Esophagus muscularis mucosa (tissue), 4 donors: ENCODE data around the gene IQCN. TPM values are rescaled to one million over a fixed set of nuclear protein-coding genes. Genes with fewer than 3 reads are reported as not detected.

Experiments
- DNase-seq: peaks from one replicate; pipeline ENCODE4 v3.0.0-alpha.2; 2017; ENCODE audit errors: extremely low spot score
- H3K27ac ChIP-seq, 4 donors: fragments of 200-600 bp; sonication (generic); replicated peaks in 1 of 4; 1 replicate in 3 of 4; 2 replicates in 1 of 4; pipeline ENCODE4 v1.5.1; 2016 to 2019; ENCODE audit warnings: mild to moderate bottlenecking in 1 of 4
- H3K27me3 ChIP-seq, 4 donors: fragments of 200-600 bp; sonication (generic); one replicate each; pipeline versions ENCODE4 v1.5.1 to v1.6.0; 2016 to 2019
- H3K36me3 ChIP-seq, 4 donors: fragments of 200-600 bp; sonication (generic); one replicate each; pipeline ENCODE4 v1.5.1; 2016 to 2019
- H3K4me1 ChIP-seq, 4 donors: fragments of 200-600 bp; sonication (generic); one replicate each; pipeline ENCODE4 v1.5.1; 2016 to 2019
- H3K4me3 ChIP-seq, 4 donors: fragments of 200-600 bp; sonication (generic); 1 replicate in 2 of 4; 2 replicates in 2 of 4; pipeline ENCODE4 v1.5.1; 2016 to 2019; ENCODE audit warnings: mild to moderate bottlenecking in 4 of 4, moderate library complexity in 1 of 4
- H3K9me3 ChIP-seq, 4 donors: fragments of 200-600 bp; sonication (generic); 1 replicate in 3 of 4; 2 replicates in 1 of 4; pipeline ENCODE4 v1.5.1; 2016 to 2019
- CTCF ChIP-seq, 3 experiments: fragments of 200-600 bp in 2 of 3; fragments of 450-650 bp in 1 of 3; sonication (generic) in 2 of 3; IDR thresholded peaks; one replicate each; pipeline ENCODE4 v1.5.1; 2017 to 2019; ENCODE audit warnings: antibody characterized with exemption in 3 of 3, mild to moderate bottlenecking in 2 of 3, moderate library complexity in 1 of 3
- EP300 ChIP-seq: sonication (generic); formaldehyde crosslinking; IDR thresholded peaks from one replicate; pipeline ENCODE4 v1.6.1; 2017; ENCODE audit warnings: antibody characterized with exemption
- POLR2A ChIP-seq: fragments of 450-650 bp; IDR thresholded peaks from one replicate; pipeline ENCODE4 v1.6.1; 2017; ENCODE audit warnings: antibody characterized with exemption, moderate library complexity, mild to moderate bottlenecking, low read depth
- POLR2AphosphoS5 ChIP-seq, 2 donors: sonication (generic); formaldehyde crosslinking; IDR thresholded peaks; one replicate each; pipeline ENCODE4 v1.6.1; 2017; ENCODE audit warnings: antibody characterized with exemption in 2 of 2
- WGBS: methylation state at CpG from one replicate; pipeline ENCODE4 v1.1.5; 2018; 5-methylcytosine and 5-hydroxymethylcytosine counted together
- intact Hi-C: fragments of 100-400 bp; cut with DNase I; formaldehyde crosslinking; loops from one replicate; pipeline ENCODE4 v1.15.1; 2023
- total RNA-seq, 4 donors: library from RNA; depleted of rRNA; stranded (reverse); fragments of >200 nt; gene quantifications; one replicate each; pipeline versions ENCODE4 v1.1.0 to v1.2.1, GENCODE V29; 2016

The IQCN gene
- total RNA-seq, 4 donors from 2014 or later = 0.52 to 2.5 (median 1.3) TPM

GRCh38 chr19:18284712-18285360 is 10.6 kb upstream of the IQCN start:
- Histone ChIP-seq H3K36me3 (peaks cover 0 to 7% (median 0%) of the 10 kb centered on the region in 4 donors), H3K27me3 (no peaks in the 10 kb centered on the region), H3K4me1 (peaks cover 15 to 30% (median 22%) of the 10 kb centered on the region in 4 donors), H3K27ac (peak overlapping the region in 3 of 4 donors; percentile 57 to 100 (median 100)), H3K9me3 (no peaks in the 10 kb centered on the region), H3K4me3 (no peak overlapping the region)
- no peak for DNase-seq
- intact Hi-C loops = no loop called here
- TF ChIP-seq EP300 (no peak), POLR2A (no peak), CTCF (IDR thresholded peaks at IDR 0.05) (no peak), POLR2AphosphoS5 (IDR thresholded peaks at IDR 0.05) (no peak)
- WGBS = 73% methylated on average over 11 of the region's 12 CpGs

- intact Hi-C loops = no loop called here
- no peak for DNase-seq
- Histone ChIP-seq H3K4me1 (peaks cover 23 to 36% (median 31%) of the 10 kb centered on the region in 4 donors), H3K27ac (peak overlapping the region; percentile 98 to 100 (median 100)), H3K27me3 (no peaks in the 10 kb centered on the region), H3K9me3 (no peaks in the 10 kb centered on the region), H3K4me3 (no peak overlapping the region), H3K36me3 (peaks cover 4 to 17% (median 7%) of the 10 kb centered on the region in 4 donors)
- 81% methylated on average over 5 of the region's 5 CpGs for WGBS
- TF ChIP-seq CTCF (IDR thresholded peaks at IDR 0.05) (no peak), EP300 (no peak), POLR2AphosphoS5 (IDR thresholded peaks at IDR 0.05) (no peak), POLR2A (no peak)
Observed at GRCh38 chr19:18283338-18283737, 9.1 kb upstream of the IQCN start.

GRCh38 chr19:18282788-18283141 is 8.5 kb upstream of the IQCN start:
- peaks cover 29 to 42% (median 34%) of the 10 kb centered on the region in 4 donors for H3K4me1 ChIP-seq
- H3K27me3 ChIP-seq = no peaks in the 10 kb centered on the region
- TF ChIP-seq POLR2AphosphoS5 (IDR thresholded peaks at IDR 0.05) (no peak), POLR2A (no peak), EP300 (no peak), CTCF (IDR thresholded peaks at IDR 0.05) (no peak)
- peaks cover 4 to 20% (median 12%) of the 10 kb centered on the region in 4 donors for H3K36me3 ChIP-seq
- peak overlapping the region; percentile 98 to 100 (median 100) for H3K27ac ChIP-seq
- intact Hi-C loops = no loop called here
- 54% methylated on average over 4 of the region's 4 CpGs for WGBS
- H3K4me3 ChIP-seq = peak overlapping the region; percentile 53 to 69 (median 65)
- DNase-seq = no peak
- H3K9me3 ChIP-seq = no peaks in the 10 kb centered on the region

GRCh38 chr19:18282021-18282787 is 8.0 kb upstream of the IQCN start:
- Histone ChIP-seq H3K9me3 (no peaks in the 10 kb centered on the region), H3K36me3 (peaks cover 4 to 20% (median 12%) of the 10 kb centered on the region in 4 donors), H3K27me3 (no peaks in the 10 kb centered on the region), H3K4me1 (peaks cover 34 to 48% (median 39%) of the 10 kb centered on the region in 4 donors), H3K4me3 (peak overlapping the region; percentile 53 to 69 (median 65)), H3K27ac (peak overlapping the region; percentile 98 to 100 (median 100))
- peak; percentile 98 for DNase-seq
- peak; percentile 66 for TF ChIP-seq POLR2A
- TF ChIP-seq POLR2AphosphoS5 (IDR thresholded peaks at IDR 0.05) = peak in 1 of 2 donors; percentile 95
- TF ChIP-seq EP300 = no peak
- peak in 1 of 3 experiments; percentile 37 for TF ChIP-seq CTCF (IDR thresholded peaks at IDR 0.05)
- WGBS = 4% methylated on average over 14 of the region's 27 CpGs
- intact Hi-C loops = no loop called here
